GM18870 (cell line): Measurements from ENCODE around the gene SPATA31A7.
"Not testable (repeated sequence)": the region's sequence is repeated elsewhere in the genome, so short reads cannot be mapped to it uniquely, and the experiment has no call there.

ENCODE experiments used
- ATAC-seq: cut with Tn5 transposase; IDR thresholded peaks from one replicate; pipeline ENCODE4 v1.9.1; 2021; ENCODE audit warnings: moderate library complexity; ENCODE audit not compliant: unreplicated experiment

Gene SPATA31A7

DNA sequence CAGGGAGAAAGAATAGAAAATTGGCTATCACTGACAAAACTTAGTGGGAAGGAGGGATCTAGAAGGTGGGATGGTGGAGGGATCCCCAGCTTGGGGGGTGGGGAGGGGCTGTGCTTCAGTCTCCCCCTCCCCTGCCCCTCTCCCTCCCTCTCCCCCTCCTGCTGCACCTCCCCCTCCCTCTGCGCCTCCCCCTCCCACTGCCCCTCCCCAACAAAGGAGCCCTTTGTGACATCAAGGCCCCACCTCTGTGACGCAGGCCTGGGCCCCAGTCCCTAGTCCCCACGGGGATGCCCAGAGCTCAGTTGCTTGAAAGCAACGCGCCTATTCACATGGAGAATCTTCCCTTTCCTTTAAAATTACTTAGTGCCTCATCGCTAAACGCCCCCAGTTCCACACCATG is at the start of gene SPATA31A7:
SPATA31A7 (plus strand) TSS at position 301 of the 400 bp plus-strand sequence; CDS start at position 330, 29 bp downstream.
- ATAC-seq: not testable (repeated sequence)

GRCh38 chr9:61226438-61226837 is 36.6 kb downstream of the SPATA31A7 start:
- not testable (repeated sequence) for ATAC-seq
